ENCODE measurements around the gene DNAI1. TPM values are rescaled to one million over a fixed set of nuclear protein-coding genes. Genes with fewer than 3 reads are reported as not detected.

DNAI1 gene
- total RNA-seq, 2 donors from 2014 or later, result 2.5 to 4.1 TPM

DNA sequence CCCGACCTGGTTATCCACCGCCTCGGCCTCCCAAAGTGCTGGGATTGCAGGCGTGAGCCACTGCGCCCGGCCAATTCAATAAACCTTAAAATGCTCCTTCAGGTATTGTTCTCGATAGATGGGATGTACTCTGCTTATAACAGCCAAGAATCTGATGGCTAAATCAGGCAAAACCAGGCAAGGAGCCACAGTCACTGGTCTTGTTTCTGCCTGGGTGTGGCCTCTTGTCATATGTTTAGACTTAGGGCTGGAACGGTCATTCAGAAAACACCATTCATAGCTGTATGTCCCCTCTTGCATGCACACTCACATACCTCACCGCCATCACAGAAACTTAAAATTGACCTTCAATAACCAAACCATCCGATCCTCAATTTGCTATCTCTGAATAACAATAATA is 8.0 kb upstream of the DNAI1 start:
- peaks cover 26% of the 10 kb centered on the region for H3K4me1 Mint-ChIP-seq
- Histone ChIP-seq H3K36me3 (ENCODE audit: control insufficient read depth, insufficient read depth, low read length) (no peaks in the 10 kb centered on the region), H3K27ac (ENCODE audit: low read depth, low read length) (no peak overlapping the region), H3K27me3 (ENCODE audit: control insufficient read depth, insufficient read depth, low read length, poor library complexity, severe bottlenecking) (no peaks in the 10 kb centered on the region), H3K4me1 (ENCODE audit: control insufficient read depth, insufficient read depth, low read length) (peaks cover 25% of the 10 kb centered on the region), H3K9ac (ENCODE audit: extremely low read depth, low read length, poor library complexity, severe bottlenecking) (no peak overlapping the region), H3K9me3 (ENCODE audit: control insufficient read depth, low read length) (no peaks in the 10 kb centered on the region), H3K4me3 (ENCODE audit: low read length) (no peak overlapping the region)
- WGBS, 2 experiments (ENCODE audit: insufficient coverage in 1 of 2, insufficient read length in 1 of 2), result 91 to 94% methylated on average over 10 of the region's 10 CpGs
- peak overlapping the region; percentile 59 for H3K27ac Mint-ChIP-seq
- TF ChIP-seq, protein P1, sequence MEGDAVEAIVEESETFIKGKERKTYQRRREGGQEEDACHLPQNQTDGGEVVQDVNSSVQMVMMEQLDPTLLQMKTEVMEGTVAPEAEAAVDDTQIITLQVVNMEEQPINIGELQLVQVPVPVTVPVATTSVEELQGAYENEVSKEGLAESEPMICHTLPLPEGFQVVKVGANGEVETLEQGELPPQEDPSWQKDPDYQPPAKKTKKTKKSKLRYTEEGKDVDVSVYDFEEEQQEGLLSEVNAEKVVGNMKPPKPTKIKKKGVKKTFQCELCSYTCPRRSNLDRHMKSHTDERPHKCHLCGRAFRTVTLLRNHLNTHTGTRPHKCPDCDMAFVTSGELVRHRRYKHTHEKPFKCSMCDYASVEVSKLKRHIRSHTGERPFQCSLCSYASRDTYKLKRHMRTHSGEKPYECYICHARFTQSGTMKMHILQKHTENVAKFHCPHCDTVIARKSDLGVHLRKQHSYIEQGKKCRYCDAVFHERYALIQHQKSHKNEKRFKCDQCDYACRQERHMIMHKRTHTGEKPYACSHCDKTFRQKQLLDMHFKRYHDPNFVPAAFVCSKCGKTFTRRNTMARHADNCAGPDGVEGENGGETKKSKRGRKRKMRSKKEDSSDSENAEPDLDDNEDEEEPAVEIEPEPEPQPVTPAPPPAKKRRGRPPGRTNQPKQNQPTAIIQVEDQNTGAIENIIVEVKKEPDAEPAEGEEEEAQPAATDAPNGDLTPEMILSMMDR (conservative IDR thresholded peaks at IDR 0.05), result no peak
- no peaks in the 10 kb centered on the region for H3K9me3 Mint-ChIP-seq
- no peaks in the 10 kb centered on the region for H3K36me3 Mint-ChIP-seq (ENCODE audit: low read depth)
- DNase-seq, result no peak
- H3K4me3 Mint-ChIP-seq, result no peak overlapping the region
- no peaks in the 10 kb centered on the region for H3K27me3 Mint-ChIP-seq (ENCODE audit: insufficient read depth)

DNA sequence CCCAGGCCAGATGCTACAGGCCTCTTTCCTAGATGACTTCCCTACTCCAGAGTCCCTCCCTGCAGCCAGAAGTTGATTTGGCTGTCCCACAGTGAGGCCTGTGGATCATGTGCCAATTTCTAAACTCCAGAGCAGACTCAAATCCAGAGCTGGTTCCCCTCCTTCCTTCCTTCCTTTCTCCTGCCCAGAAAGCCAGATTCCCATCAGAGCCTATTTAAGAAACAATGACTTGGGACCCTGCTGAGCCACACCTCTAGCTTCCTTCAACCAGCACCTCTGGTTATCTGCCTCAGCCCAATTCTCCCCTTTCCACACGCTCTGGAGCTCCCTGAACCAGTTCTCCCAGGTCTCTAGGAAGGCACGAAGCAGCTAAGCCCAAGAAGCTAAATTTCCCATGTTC is 7.5 kb upstream of the DNAI1 start:
- 54 to 55% methylated on average over 2 of the region's 2 CpGs for WGBS, 2 experiments (ENCODE audit: insufficient coverage in 1 of 2, insufficient read length in 1 of 2)
- peaks cover 24% of the 10 kb centered on the region for H3K4me1 Mint-ChIP-seq

DNA sequence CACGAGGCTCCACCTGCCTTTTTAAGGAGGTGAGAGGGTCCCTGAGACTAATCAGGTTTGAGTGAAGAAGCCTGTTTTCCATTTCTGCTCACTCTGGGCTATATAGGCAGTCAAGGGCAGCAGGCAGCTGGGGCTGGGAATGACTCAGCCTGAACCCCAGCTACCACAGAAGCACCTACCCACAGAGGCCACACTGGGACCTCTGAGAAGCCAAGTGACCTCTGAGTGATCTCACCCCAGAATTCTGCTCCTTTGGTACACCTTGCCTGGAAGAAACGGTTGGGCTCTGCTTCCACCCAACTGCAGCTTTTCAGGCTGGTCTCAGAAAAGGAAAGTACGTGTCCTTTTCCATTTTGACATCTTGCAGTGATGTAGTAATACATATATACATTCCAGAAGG is 7.1 kb upstream of the DNAI1 start:
- H3K36me3 Mint-ChIP-seq (ENCODE audit: low read depth), result no peaks in the 10 kb centered on the region
- 60 to 72% methylated on average over 1 to 3 of the region's 3 CpGs for WGBS, 2 experiments (ENCODE audit: insufficient coverage in 1 of 2, insufficient read length in 1 of 2)
- H3K4me1 Mint-ChIP-seq, result peaks cover 23% of the 10 kb centered on the region
- H3K9me3 ChIP-seq (ENCODE audit: control insufficient read depth, low read length), result no peaks in the 10 kb centered on the region
- no peaks in the 10 kb centered on the region for H3K27me3 ChIP-seq (ENCODE audit: control insufficient read depth, insufficient read depth, low read length, poor library complexity, severe bottlenecking)
- TF ChIP-seq, protein P1 (conservative IDR thresholded peaks at IDR 0.05), result no peak
- H3K27me3 Mint-ChIP-seq (ENCODE audit: insufficient read depth), result no peaks in the 10 kb centered on the region
- peak overlapping the region; percentile 59 for H3K27ac Mint-ChIP-seq
- no peaks in the 10 kb centered on the region for H3K9me3 Mint-ChIP-seq
- H3K4me1 ChIP-seq (ENCODE audit: control insufficient read depth, insufficient read depth, low read length), result peaks cover 19% of the 10 kb centered on the region
- DNase-seq, result no peak
- H3K27ac ChIP-seq (ENCODE audit: low read depth, low read length), result no peak overlapping the region
- no peak overlapping the region for H3K9ac ChIP-seq (ENCODE audit: extremely low read depth, low read length, poor library complexity, severe bottlenecking)
- no peak overlapping the region for H3K4me3 ChIP-seq (ENCODE audit: low read length)
- H3K4me3 Mint-ChIP-seq, result no peak overlapping the region
- no peaks in the 10 kb centered on the region for H3K36me3 ChIP-seq (ENCODE audit: control insufficient read depth, insufficient read depth, low read length)

More for the DNA sequence above, 7.5 kb upstream of the DNAI1 start:
- no peaks in the 10 kb centered on the region for H3K9me3 Mint-ChIP-seq
- no peak overlapping the region for H3K9ac ChIP-seq (ENCODE audit: extremely low read depth, low read length, poor library complexity, severe bottlenecking)
- H3K4me3 Mint-ChIP-seq, result no peak overlapping the region
- no peak overlapping the region for H3K4me3 ChIP-seq (ENCODE audit: low read length)
- no peaks in the 10 kb centered on the region for H3K36me3 Mint-ChIP-seq (ENCODE audit: low read depth)
- peaks cover 23% of the 10 kb centered on the region for H3K4me1 ChIP-seq (ENCODE audit: control insufficient read depth, insufficient read depth, low read length)
- TF ChIP-seq, protein P1 (conservative IDR thresholded peaks at IDR 0.05), result no peak
- DNase-seq, result peak; percentile 76
- H3K27me3 ChIP-seq (ENCODE audit: control insufficient read depth, insufficient read depth, low read length, poor library complexity, severe bottlenecking), result no peaks in the 10 kb centered on the region
- H3K36me3 ChIP-seq (ENCODE audit: control insufficient read depth, insufficient read depth, low read length), result no peaks in the 10 kb centered on the region
- no peak overlapping the region for H3K27ac ChIP-seq (ENCODE audit: low read depth, low read length)
- no peaks in the 10 kb centered on the region for H3K9me3 ChIP-seq (ENCODE audit: control insufficient read depth, low read length)
- peak overlapping the region; percentile 59 for H3K27ac Mint-ChIP-seq
- no peaks in the 10 kb centered on the region for H3K27me3 Mint-ChIP-seq (ENCODE audit: insufficient read depth)

All from endodermal cell (in vitro differentiated cells).